Neural cell (in vitro differentiated cells): ENCODE results near the gene LDHAL6B. TPM values are rescaled to one million over a fixed set of nuclear protein-coding genes. Genes with fewer than 3 reads are reported as not detected.

ENCODE experiments used
- H2AFZ ChIP-seq: fragments of 200-600, 300-800 bp; sonication (generic), shearing (Covaris generic); 2 replicates; pipeline ENCODE4 v1.6.0; 2014; ENCODE audit warnings: low read depth, mild to moderate bottlenecking, antibody characterized with exemption, low read length, moderate library complexity
- H3F3A ChIP-seq: fragments of 200-600 bp; shearing (Covaris generic); 2 replicates; pipeline ENCODE4 v1.6.1; 2016; ENCODE audit warnings: mild to moderate bottlenecking, moderate library complexity, mixed read lengths, antibody characterized with exemption, low read length; ENCODE audit not compliant: insufficient read depth, poor library complexity, severe bottlenecking
- H3K27ac ChIP-seq: fragments of 200-600, 300-800 bp; sonication (generic), shearing (Covaris generic); 2 replicates; pipeline ENCODE4 v1.5.1; 2014; ENCODE audit warnings: mild to moderate bottlenecking, low read length, moderate library complexity
- H3K27me3 ChIP-seq: fragments of 300-800, 200-600 bp; sonication (generic), shearing (Covaris generic); 2 replicates; pipeline ENCODE4 v1.6.0; 2014; ENCODE audit warnings: mild to moderate bottlenecking, low read depth, low read length, moderate library complexity; ENCODE audit not compliant: insufficient read depth
- H3K36me3 ChIP-seq: fragments of 300-800, 200-600 bp; sonication (generic), shearing (Covaris generic); 2 replicates; pipeline ENCODE4 v1.5.1; 2014; ENCODE audit warnings: mild to moderate bottlenecking, antibody characterized with exemption, low read length, moderate library complexity; ENCODE audit not compliant: insufficient read depth
- H3K4me2 ChIP-seq: fragments of 300-800, 200-600 bp; sonication (generic), shearing (Covaris generic); 2 replicates; pipeline ENCODE4 v1.6.0; 2014; ENCODE audit warnings: mild to moderate bottlenecking, low read length
- H3K4me3 ChIP-seq: fragments of 300-800, 200-600 bp; sonication (generic), shearing (Covaris generic); 2 replicates; pipeline ENCODE4 v1.5.1; 2014; ENCODE audit warnings: mild to moderate bottlenecking, low read length, moderate library complexity
- H3K79me2 ChIP-seq: fragments of 200-600 bp; shearing (Covaris generic); replicated peaks from 2 replicates; pipeline ENCODE4 v1.6.0; 2014; ENCODE audit warnings: mild to moderate bottlenecking, low read length, moderate library complexity; ENCODE audit not compliant: insufficient read depth
- H3K9ac ChIP-seq: fragments of 300-800, 200-600 bp; sonication (generic), shearing (Covaris generic); 2 replicates; pipeline ENCODE4 v1.6.1; 2016; ENCODE audit warnings: mild to moderate bottlenecking, low read length, mixed read lengths
- H3K9me2 ChIP-seq: fragments of 200-600 bp; shearing (Covaris generic); 2 replicates; pipeline ENCODE4 v1.6.1; 2016; ENCODE audit warnings: mild to moderate bottlenecking, low read length, mixed read lengths; ENCODE audit not compliant: insufficient read depth
- H3K9me3 ChIP-seq: fragments of 200-600, 300-800 bp; sonication (generic), shearing (Covaris generic); 2 replicates; pipeline ENCODE4 v1.6.1; 2016; ENCODE audit warnings: mild to moderate bottlenecking, mixed run types, low read length, moderate library complexity, mixed read lengths
- H4K20me1 ChIP-seq: fragments of 200-600 bp; shearing (Covaris generic); 2 replicates; pipeline ENCODE4 v1.6.1; 2016; ENCODE audit warnings: mild to moderate bottlenecking, mixed run types; ENCODE audit not compliant: insufficient read depth
- CTCF ChIP-seq: fragments of 450-650 bp; IDR thresholded peaks from 2 replicates; pipeline ENCODE4 v1.5.1; 2014; ENCODE audit warnings: antibody characterized with exemption, mild to moderate bottlenecking, moderate library complexity; ENCODE audit not compliant: poor library complexity, severe bottlenecking
- EP300 ChIP-seq: fragments of 450-650 bp; conservative IDR thresholded peaks from 2 replicates; pipeline ENCODE4 v1.6.1; 2014; ENCODE audit warnings: antibody characterized with exemption, mild to moderate bottlenecking, moderate library complexity; ENCODE audit not compliant: poor library complexity, severe bottlenecking
- EZH2 ChIP-seq: fragments of 200-600, 300-800 bp; shearing (Covaris generic), sonication (generic); IDR thresholded peaks from 2 replicates; pipeline ENCODE4 v1.6.1; 2014; ENCODE audit warnings: antibody characterized with exemption, low read length, borderline replicate concordance, mild to moderate bottlenecking; ENCODE audit not compliant: insufficient read depth, poor library complexity, severe bottlenecking
- MXI1 ChIP-seq: fragments of 450-650 bp; conservative IDR thresholded peaks from 2 replicates; pipeline ENCODE4 v1.6.1; 2014; ENCODE audit warnings: antibody characterized with exemption, mild to moderate bottlenecking; ENCODE audit not compliant: poor library complexity, severe bottlenecking
- POLR2AphosphoS5 ChIP-seq: IDR thresholded peaks from 2 replicates; pipeline ENCODE4 v1.6.1; 2012
- RAD21 ChIP-seq: fragments of 450-650 bp; conservative IDR thresholded peaks from 2 replicates; pipeline ENCODE4 v1.6.1; 2014; ENCODE audit warnings: antibody characterized with exemption, mild to moderate bottlenecking, moderate library complexity
- SMC3 ChIP-seq: fragments of 450-650 bp; conservative IDR thresholded peaks from 2 replicates; pipeline ENCODE4 v1.6.1; 2014; ENCODE audit warnings: antibody characterized with exemption, mild to moderate bottlenecking, moderate library complexity; ENCODE audit not compliant: poor library complexity
- TAF1 ChIP-seq: IDR thresholded peaks from 2 replicates; pipeline ENCODE4 v1.6.1; 2012; ENCODE audit warnings: low read depth
- polyA plus RNA-seq: library from polyadenylated mRNA; depleted of rRNA; stranded (reverse); fragments of >200 nt; gene quantifications from 2 replicates; pipeline ENCODE4 v1.2.3, GENCODE V29; 2014
- TF ChIP-seq, protein P1 (sequence below): IDR thresholded peaks from 2 replicates; pipeline ENCODE4 v1.6.1; 2012; ENCODE audit warnings: borderline replicate concordance

LDHAL6B gene
- polyA plus RNA-seq, 1 donor from 2014 or later = not detected

- no peak overlapping the region for H3K9ac ChIP-seq
- no peak overlapping the region for H3K4me3 ChIP-seq
- H4K20me1 ChIP-seq = no peaks in the 10 kb centered on the region
- no peaks in the 10 kb centered on the region for H3K27me3 ChIP-seq
- TF ChIP-seq, protein P1, sequence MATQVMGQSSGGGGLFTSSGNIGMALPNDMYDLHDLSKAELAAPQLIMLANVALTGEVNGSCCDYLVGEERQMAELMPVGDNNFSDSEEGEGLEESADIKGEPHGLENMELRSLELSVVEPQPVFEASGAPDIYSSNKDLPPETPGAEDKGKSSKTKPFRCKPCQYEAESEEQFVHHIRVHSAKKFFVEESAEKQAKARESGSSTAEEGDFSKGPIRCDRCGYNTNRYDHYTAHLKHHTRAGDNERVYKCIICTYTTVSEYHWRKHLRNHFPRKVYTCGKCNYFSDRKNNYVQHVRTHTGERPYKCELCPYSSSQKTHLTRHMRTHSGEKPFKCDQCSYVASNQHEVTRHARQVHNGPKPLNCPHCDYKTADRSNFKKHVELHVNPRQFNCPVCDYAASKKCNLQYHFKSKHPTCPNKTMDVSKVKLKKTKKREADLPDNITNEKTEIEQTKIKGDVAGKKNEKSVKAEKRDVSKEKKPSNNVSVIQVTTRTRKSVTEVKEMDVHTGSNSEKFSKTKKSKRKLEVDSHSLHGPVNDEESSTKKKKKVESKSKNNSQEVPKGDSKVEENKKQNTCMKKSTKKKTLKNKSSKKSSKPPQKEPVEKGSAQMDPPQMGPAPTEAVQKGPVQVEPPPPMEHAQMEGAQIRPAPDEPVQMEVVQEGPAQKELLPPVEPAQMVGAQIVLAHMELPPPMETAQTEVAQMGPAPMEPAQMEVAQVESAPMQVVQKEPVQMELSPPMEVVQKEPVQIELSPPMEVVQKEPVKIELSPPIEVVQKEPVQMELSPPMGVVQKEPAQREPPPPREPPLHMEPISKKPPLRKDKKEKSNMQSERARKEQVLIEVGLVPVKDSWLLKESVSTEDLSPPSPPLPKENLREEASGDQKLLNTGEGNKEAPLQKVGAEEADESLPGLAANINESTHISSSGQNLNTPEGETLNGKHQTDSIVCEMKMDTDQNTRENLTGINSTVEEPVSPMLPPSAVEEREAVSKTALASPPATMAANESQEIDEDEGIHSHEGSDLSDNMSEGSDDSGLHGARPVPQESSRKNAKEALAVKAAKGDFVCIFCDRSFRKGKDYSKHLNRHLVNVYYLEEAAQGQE = no peak
- TF ChIP-seq TAF1 = no peak
- no peak for TF ChIP-seq EZH2
- TF ChIP-seq SMC3 = no peak
- TF ChIP-seq MXI1 = no peak
- no peak for TF ChIP-seq POLR2AphosphoS5
- no peak for TF ChIP-seq CTCF
- no peak for TF ChIP-seq EP300
- no peak for TF ChIP-seq RAD21
- no peak overlapping the region for H3K4me2 ChIP-seq
- H3K79me2 ChIP-seq = no peaks in the 10 kb centered on the region
- H3K27ac ChIP-seq = no peak overlapping the region
- H2AFZ ChIP-seq = no peak overlapping the region
- no peaks in the 10 kb centered on the region for H3K9me3 ChIP-seq
- no peaks in the 10 kb centered on the region for H3K9me2 ChIP-seq
- no peaks in the 10 kb centered on the region for H3F3A ChIP-seq
- no peaks in the 10 kb centered on the region for H3K36me3 ChIP-seq
Measured at GRCh38 chr15:59157840-59158700, 48.6 kb upstream of the LDHAL6B start.

GRCh38 chr15:59158701-59159034 is 48.0 kb upstream of the LDHAL6B start:
- H3K4me2 ChIP-seq = no peak overlapping the region
- TF ChIP-seq RAD21 (no peak), CTCF (no peak), SMC3 (no peak), EZH2 (no peak), POLR2AphosphoS5 (no peak), EP300 (no peak), TAF1 (no peak), MXI1 (no peak)
- TF ChIP-seq, protein P1 = no peak
- H3K9me2 ChIP-seq = no peaks in the 10 kb centered on the region
- H3K27me3 ChIP-seq = no peaks in the 10 kb centered on the region
- H3K4me3 ChIP-seq = no peak overlapping the region
- H3K79me2 ChIP-seq = no peaks in the 10 kb centered on the region
- no peak overlapping the region for H3K9ac ChIP-seq
- H3K27ac ChIP-seq = no peak overlapping the region
- H3K9me3 ChIP-seq = no peaks in the 10 kb centered on the region
- H2AFZ ChIP-seq = no peak overlapping the region
- H4K20me1 ChIP-seq = no peaks in the 10 kb centered on the region
- no peaks in the 10 kb centered on the region for H3K36me3 ChIP-seq
- no peaks in the 10 kb centered on the region for H3F3A ChIP-seq
